Measurements from ENCODE around the gene C8B. TPM values are rescaled to one million over a fixed set of nuclear protein-coding genes. Genes with fewer than 3 reads are reported as not detected.

The C8B gene
- total RNA-seq, 1 experiment from 2014 or later: not detected

- H3K9me3 Mint-ChIP-seq (ENCODE audit: low read depth, unreplicated experiment): no peaks in the 10 kb centered on the region
- H3K36me3 Mint-ChIP-seq (ENCODE audit: insufficient read depth, unreplicated experiment): no peaks in the 10 kb centered on the region
- no peaks in the 10 kb centered on the region for H3K4me1 Mint-ChIP-seq (ENCODE audit: low read depth, unreplicated experiment)
- H3K27me3 Mint-ChIP-seq (ENCODE audit: unreplicated experiment): no peaks in the 10 kb centered on the region
- H3K4me3 Mint-ChIP-seq (ENCODE audit: low read depth, unreplicated experiment): no peak overlapping the region
- DNase-seq: no peak
- TF ChIP-seq CTCF (IDR thresholded peaks at IDR 0.05; ENCODE audit: unreplicated experiment): no peak
- no peak overlapping the region for H3K27ac Mint-ChIP-seq (ENCODE audit: unreplicated experiment)
- intact Hi-C loops (cut with micrococcal nuclease; ENCODE audit: unreplicated experiment): no loop called here
- CTCF ChIA-PET: no interaction called here
- no TSS peak for BruUV-seq (replicated peaks)
These were observed 67.8 kb downstream of the C8B start for GRCh38 chr1:56898005-56898373.

- no peaks in the 10 kb centered on the region for H3K36me3 Mint-ChIP-seq (ENCODE audit: insufficient read depth, unreplicated experiment)
- intact Hi-C loops (cut with micrococcal nuclease; ENCODE audit: unreplicated experiment): no loop called here
- CTCF ChIA-PET: no interaction called here
These were observed 68.4 kb downstream of the C8B start for GRCh38 chr1:56897150-56898004.

GRCh38 chr1:56894014-56894413 lies 71.8 kb downstream of the C8B start:
- Mint-ChIP-seq H3K27ac (ENCODE audit: unreplicated experiment) (no peak overlapping the region), H3K27me3 (ENCODE audit: unreplicated experiment) (no peaks in the 10 kb centered on the region), H3K4me1 (ENCODE audit: low read depth, unreplicated experiment) (no peaks in the 10 kb centered on the region), H3K9me3 (ENCODE audit: low read depth, unreplicated experiment) (no peaks in the 10 kb centered on the region), H3K4me3 (ENCODE audit: low read depth, unreplicated experiment) (no peak overlapping the region), H3K36me3 (ENCODE audit: insufficient read depth, unreplicated experiment) (no peaks in the 10 kb centered on the region)
- BruUV-seq (replicated peaks): no TSS peak
- no peak for TF ChIP-seq CTCF (IDR thresholded peaks at IDR 0.05; ENCODE audit: unreplicated experiment)
- intact Hi-C loops (cut with micrococcal nuclease; ENCODE audit: unreplicated experiment): no loop called here
- CTCF ChIA-PET: no interaction called here
- DNase-seq: no peak

More at GRCh38 chr1:56897150-56898004, 68.4 kb downstream of the C8B start:
- no peaks in the 10 kb centered on the region for H3K4me1 Mint-ChIP-seq (ENCODE audit: low read depth, unreplicated experiment)
- no peak overlapping the region for H3K4me3 Mint-ChIP-seq (ENCODE audit: low read depth, unreplicated experiment)
- H3K27me3 Mint-ChIP-seq (ENCODE audit: unreplicated experiment): no peaks in the 10 kb centered on the region
- H3K9me3 Mint-ChIP-seq (ENCODE audit: low read depth, unreplicated experiment): no peaks in the 10 kb centered on the region
- no peak for TF ChIP-seq CTCF (IDR thresholded peaks at IDR 0.05; ENCODE audit: unreplicated experiment)
- no TSS peak for BruUV-seq (replicated peaks)
- no peak overlapping the region for H3K27ac Mint-ChIP-seq (ENCODE audit: unreplicated experiment)
- no peak for DNase-seq

GRCh38 chr1:56890229-56890628 lies 75.6 kb downstream of the C8B start:
- no peaks in the 10 kb centered on the region for H3K27me3 Mint-ChIP-seq (ENCODE audit: unreplicated experiment)
- no peak for DNase-seq
- TF ChIP-seq CTCF (IDR thresholded peaks at IDR 0.05; ENCODE audit: unreplicated experiment): no peak
- no TSS peak for BruUV-seq (replicated peaks)
- H3K9me3 Mint-ChIP-seq (ENCODE audit: low read depth, unreplicated experiment): peaks cover 4% of the 10 kb centered on the region
- no peaks in the 10 kb centered on the region for H3K36me3 Mint-ChIP-seq (ENCODE audit: insufficient read depth, unreplicated experiment)
- H3K4me3 Mint-ChIP-seq (ENCODE audit: low read depth, unreplicated experiment): no peak overlapping the region
- no peaks in the 10 kb centered on the region for H3K4me1 Mint-ChIP-seq (ENCODE audit: low read depth, unreplicated experiment)
- intact Hi-C loops (cut with micrococcal nuclease; ENCODE audit: unreplicated experiment): no loop called here
- CTCF ChIA-PET: no interaction called here
- no peak overlapping the region for H3K27ac Mint-ChIP-seq (ENCODE audit: unreplicated experiment)

Data from Calu3 (cell line).